H9 (cell line): ENCODE results near the gene SPAG7. TPM values are rescaled to one million over a fixed set of nuclear protein-coding genes. Genes with fewer than 3 reads are reported as not detected.

Experiments used
- DNase-seq: peaks from one replicate; pipeline ENCODE4 v3.0.0-alpha.2; 2017
- H2AFZ ChIP-seq: one replicate; pipeline ENCODE4 v1.6.1; 2013; ENCODE audit warnings: mild to moderate bottlenecking, low read length, control low read depth, moderate library complexity
- H2AK5ac ChIP-seq: 2 replicates; pipeline ENCODE4 v1.6.1; 2013; ENCODE audit warnings: low read length, control low read depth, mixed read lengths; ENCODE audit not compliant: insufficient read length
- H2BK120ac ChIP-seq: one replicate; pipeline ENCODE4 v1.6.1; 2013; ENCODE audit warnings: low read depth, mild to moderate bottlenecking, low read length, control low read depth, inconsistent platforms; ENCODE audit not compliant: poor library complexity, severe bottlenecking
- H2BK12ac ChIP-seq: 2 replicates; pipeline ENCODE4 v1.6.1; 2013; ENCODE audit warnings: low read length, control low read depth, mixed read lengths, low read depth; ENCODE audit not compliant: insufficient read length
- H2BK15ac ChIP-seq: 2 replicates; pipeline ENCODE4 v1.6.1; 2013; ENCODE audit warnings: low read depth, low read length, control low read depth
- H2BK20ac ChIP-seq: one replicate; pipeline ENCODE4 v1.6.1; 2013; ENCODE audit warnings: low read depth, mild to moderate bottlenecking, low read length, control low read depth, inconsistent platforms; ENCODE audit not compliant: poor library complexity, severe bottlenecking
- H2BK5ac ChIP-seq: 2 replicates; pipeline ENCODE4 v1.6.1; 2013; ENCODE audit warnings: low read length, control low read depth, mixed read lengths; ENCODE audit not compliant: insufficient read length
- H3K14ac ChIP-seq: 2 replicates; pipeline ENCODE4 v1.6.1; 2013; ENCODE audit warnings: low read length, control low read depth; ENCODE audit not compliant: insufficient read depth
- H3K18ac ChIP-seq: 2 replicates; pipeline ENCODE4 v1.6.1; 2013; ENCODE audit warnings: low read depth, mild to moderate bottlenecking, mixed read lengths, low read length, control low read depth; ENCODE audit not compliant: insufficient read length
- H3K23ac ChIP-seq: 2 replicates; pipeline ENCODE4 v1.6.1; 2013; ENCODE audit warnings: low read length, control low read depth, mixed read lengths, low read depth; ENCODE audit not compliant: insufficient read length
- H3K23me2 ChIP-seq: 2 replicates; pipeline ENCODE4 v1.6.1; 2013; ENCODE audit warnings: low read depth, mild to moderate bottlenecking, mixed read lengths, low read length, control low read depth; ENCODE audit not compliant: insufficient read length, poor library complexity, severe bottlenecking
- H3K27ac ChIP-seq: 2 replicates; pipeline ENCODE4 v1.5.1; 2013; ENCODE audit warnings: low read length, control low read depth, mixed read lengths, low read depth; ENCODE audit not compliant: insufficient read length
- H3K27me3 ChIP-seq: 2 replicates; pipeline ENCODE4 v1.6.1; 2013; ENCODE audit warnings: low read length, control low read depth, inconsistent platforms; ENCODE audit not compliant: insufficient read depth
- H3K4ac ChIP-seq: 2 replicates; pipeline ENCODE4 v1.6.1; 2013; ENCODE audit warnings: low read depth, mild to moderate bottlenecking, control low read depth, inconsistent platforms, low read length, moderate library complexity
- H3K4me1 ChIP-seq: 2 replicates; pipeline ENCODE4 v1.6.1; 2013; ENCODE audit warnings: low read length, control low read depth, inconsistent platforms; ENCODE audit not compliant: insufficient read depth
- H3K4me2 ChIP-seq: 2 replicates; pipeline ENCODE4 v1.6.1; 2013; ENCODE audit warnings: low read length, control low read depth, mixed read lengths; ENCODE audit not compliant: insufficient read length, insufficient read depth
- H3K56ac ChIP-seq: 2 replicates; pipeline ENCODE4 v1.6.1; 2013; ENCODE audit warnings: low read depth, mild to moderate bottlenecking, mixed read lengths, low read length, control low read depth; ENCODE audit not compliant: insufficient read length
- H3K79me1 ChIP-seq: 2 replicates; pipeline ENCODE4 v1.6.1; 2013; ENCODE audit warnings: low read depth, mild to moderate bottlenecking, moderate library complexity, low read length, control low read depth, inconsistent platforms; ENCODE audit not compliant: insufficient read depth, poor library complexity, severe bottlenecking
- H3K79me2 ChIP-seq: 2 replicates; pipeline ENCODE4 v1.6.1; 2013; ENCODE audit warnings: low read length, control low read depth, inconsistent platforms; ENCODE audit not compliant: insufficient read depth
- H3K9ac ChIP-seq: 2 replicates; pipeline ENCODE4 v1.6.1; 2013; ENCODE audit warnings: low read length, control low read depth, mixed read lengths; ENCODE audit not compliant: insufficient read length; ENCODE audit errors: extremely low read depth
- H3K9me3 ChIP-seq: one replicate; pipeline ENCODE4 v1.6.1; 2013; ENCODE audit warnings: low read depth, low read length, inconsistent platforms; ENCODE audit not compliant: control insufficient read depth
- H3T11ph ChIP-seq: one replicate; pipeline ENCODE4 v1.6.1; 2013; ENCODE audit warnings: mild to moderate bottlenecking, low read length, control low read depth, inconsistent platforms
- H4K20me1 ChIP-seq: one replicate; pipeline ENCODE4 v1.6.1; 2013; ENCODE audit not compliant: control insufficient read depth, insufficient read length, insufficient read depth
- H4K5ac ChIP-seq: 2 replicates; pipeline ENCODE4 v1.6.1; 2013; ENCODE audit warnings: low read depth, mild to moderate bottlenecking, mixed read lengths, low read length, control low read depth; ENCODE audit not compliant: insufficient read length
- H4K8ac ChIP-seq: replicated peaks from 2 replicates; pipeline ENCODE4 v1.6.1; 2013; ENCODE audit warnings: low read length, control low read depth, mixed read lengths, low read depth; ENCODE audit not compliant: insufficient read length
- H4K91ac ChIP-seq: 2 replicates; pipeline ENCODE4 v1.6.1; 2013; ENCODE audit warnings: low read depth, mild to moderate bottlenecking, moderate library complexity, mixed read lengths, low read length, control low read depth; ENCODE audit not compliant: insufficient read length
- H3K27ac Mint-ChIP-seq, 3 experiments: 2 replicates in 2 of 3; 3 replicates in 1 of 3; pipeline ENCODE4 v1.8.0; 2020 to 2021; ENCODE audit warnings: mixed read lengths in 3 of 3, mild to moderate bottlenecking in 1 of 3, moderate library complexity in 1 of 3
- H3K27me3 Mint-ChIP-seq: 2 replicates; pipeline ENCODE4 v1.8.0; 2021; ENCODE audit warnings: low read depth, mild to moderate bottlenecking, moderate library complexity, mixed read lengths
- H3K36me3 Mint-ChIP-seq, 3 experiments: 2 replicates in 2 of 3; 3 replicates in 1 of 3; pipeline ENCODE4 v1.8.0; 2020 to 2021; ENCODE audit warnings: low read depth in 3 of 3, mixed read lengths in 3 of 3; ENCODE audit not compliant: insufficient read depth in 1 of 3
- H3K4me1 Mint-ChIP-seq, 2 experiments: 2 replicates each; pipeline ENCODE4 v1.8.0; 2020; ENCODE audit warnings: mixed read lengths in 2 of 2
- H3K4me3 Mint-ChIP-seq, 2 experiments: 2 replicates in 1 of 2; 3 replicates in 1 of 2; pipeline ENCODE4 v1.8.0; 2020 to 2021; ENCODE audit warnings: mild to moderate bottlenecking in 2 of 2, mixed read lengths in 2 of 2, moderate library complexity in 1 of 2
- H3K9me3 Mint-ChIP-seq, 2 experiments: 2 replicates in 1 of 2; 3 replicates in 1 of 2; pipeline ENCODE4 v1.8.0; 2020; ENCODE audit warnings: mild to moderate bottlenecking in 2 of 2, mixed read lengths in 2 of 2, moderate library complexity in 1 of 2
- WGBS: extraction: QIAGEN DNeasy Blood & Tissue Kit; methylation state at CpG from one replicate; pipeline ENCODE4 v1.1.7; 2013; ENCODE audit warnings: missing lambda C conversion rate, low lambda C conversion rate, mixed read lengths; ENCODE audit not compliant: insufficient read length; ENCODE audit errors: extremely low coverage; 5-methylcytosine and 5-hydroxymethylcytosine counted together
- total RNA-seq: library from RNA; stranded (reverse); gene quantifications from 2 replicates; pipeline ENCODE4 v1.2.1, GENCODE V29; 2021
- TF ChIP-seq, protein P1 (sequence below): fragments of 200-600 bp; sonication (generic); conservative IDR thresholded peaks from 3 replicates; pipeline ENCODE4 v1.8.0; 2021; ENCODE audit warnings: antibody characterized with exemption, mild to moderate bottlenecking

Gene SPAG7
- total RNA-seq, 1 experiment from 2014 or later: 102 TPM

DNA sequence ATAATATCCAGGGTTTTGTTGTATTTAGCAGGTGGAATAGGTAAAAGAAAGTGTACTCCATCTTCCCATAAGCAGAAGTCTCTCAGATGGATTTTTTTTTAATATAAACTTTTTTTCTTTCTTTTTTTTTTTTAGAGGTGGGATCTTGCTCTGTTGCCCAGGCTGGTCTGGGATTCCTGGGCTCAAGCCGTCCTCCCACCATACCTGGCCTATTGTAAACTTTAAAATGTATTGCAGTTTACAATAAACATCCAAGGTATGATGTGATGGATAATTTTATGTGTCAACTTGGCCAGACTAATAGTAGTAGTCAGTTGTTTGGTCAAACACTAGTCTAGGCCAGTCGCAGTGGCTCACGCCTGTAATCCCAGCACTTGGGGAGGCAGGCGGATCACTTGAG, 46.3 kb downstream of the SPAG7 start:
- no peak overlapping the region for H3K18ac ChIP-seq
- no peaks in the 10 kb centered on the region for H3K23me2 ChIP-seq
- peaks cover 3% of the 10 kb centered on the region; the same call in 1 of the 2 replicates for H3K4me1 ChIP-seq
- no peak overlapping the region for H3K56ac ChIP-seq
- H4K5ac ChIP-seq: no peak overlapping the region
- no peak overlapping the region for H2BK5ac ChIP-seq
- no peak overlapping the region for H3K4ac ChIP-seq
- H2BK12ac ChIP-seq: no peak overlapping the region
- H4K91ac ChIP-seq: no peak overlapping the region
- H3K27me3 Mint-ChIP-seq: no peaks in the 10 kb centered on the region
- H3K9me3 Mint-ChIP-seq: no peaks in the 10 kb centered on the region
- no peaks in the 10 kb centered on the region for H3K27me3 ChIP-seq
- H2BK15ac ChIP-seq: no peak overlapping the region
- no peak overlapping the region for H3K27ac ChIP-seq
- H3K9me3 ChIP-seq: no peaks in the 10 kb centered on the region
- H2BK20ac ChIP-seq: no peak overlapping the region
- H3K4me2 ChIP-seq: no peak overlapping the region
- WGBS: no CpG with 5 or more reads among the region's 4 CpGs
- no peak overlapping the region for H3K4me3 Mint-ChIP-seq
- no peak overlapping the region for H3K23ac ChIP-seq
- peaks cover 7% of the 10 kb centered on the region in 2 experiments for H3K4me1 Mint-ChIP-seq
- H2AFZ ChIP-seq: no peak overlapping the region
- TF ChIP-seq, protein P1, sequence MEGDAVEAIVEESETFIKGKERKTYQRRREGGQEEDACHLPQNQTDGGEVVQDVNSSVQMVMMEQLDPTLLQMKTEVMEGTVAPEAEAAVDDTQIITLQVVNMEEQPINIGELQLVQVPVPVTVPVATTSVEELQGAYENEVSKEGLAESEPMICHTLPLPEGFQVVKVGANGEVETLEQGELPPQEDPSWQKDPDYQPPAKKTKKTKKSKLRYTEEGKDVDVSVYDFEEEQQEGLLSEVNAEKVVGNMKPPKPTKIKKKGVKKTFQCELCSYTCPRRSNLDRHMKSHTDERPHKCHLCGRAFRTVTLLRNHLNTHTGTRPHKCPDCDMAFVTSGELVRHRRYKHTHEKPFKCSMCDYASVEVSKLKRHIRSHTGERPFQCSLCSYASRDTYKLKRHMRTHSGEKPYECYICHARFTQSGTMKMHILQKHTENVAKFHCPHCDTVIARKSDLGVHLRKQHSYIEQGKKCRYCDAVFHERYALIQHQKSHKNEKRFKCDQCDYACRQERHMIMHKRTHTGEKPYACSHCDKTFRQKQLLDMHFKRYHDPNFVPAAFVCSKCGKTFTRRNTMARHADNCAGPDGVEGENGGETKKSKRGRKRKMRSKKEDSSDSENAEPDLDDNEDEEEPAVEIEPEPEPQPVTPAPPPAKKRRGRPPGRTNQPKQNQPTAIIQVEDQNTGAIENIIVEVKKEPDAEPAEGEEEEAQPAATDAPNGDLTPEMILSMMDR: no peak
- H3K36me3 Mint-ChIP-seq: no peaks in the 10 kb centered on the region
- H2BK120ac ChIP-seq: no peak overlapping the region
- no peak overlapping the region for H4K8ac ChIP-seq
- H4K20me1 ChIP-seq: no peaks in the 10 kb centered on the region
- H3K79me1 ChIP-seq: no peaks in the 10 kb centered on the region
- no peak overlapping the region for H3K14ac ChIP-seq
- no peaks in the 10 kb centered on the region for H3K79me2 ChIP-seq
- no peak overlapping the region for H2AK5ac ChIP-seq
- no peak for DNase-seq
- H3K9ac ChIP-seq: no peak overlapping the region
- no peak overlapping the region for H3K27ac Mint-ChIP-seq
- no peak overlapping the region for H3T11ph ChIP-seq
